ENCODE measurements around the gene MYLIP.

DNA sequence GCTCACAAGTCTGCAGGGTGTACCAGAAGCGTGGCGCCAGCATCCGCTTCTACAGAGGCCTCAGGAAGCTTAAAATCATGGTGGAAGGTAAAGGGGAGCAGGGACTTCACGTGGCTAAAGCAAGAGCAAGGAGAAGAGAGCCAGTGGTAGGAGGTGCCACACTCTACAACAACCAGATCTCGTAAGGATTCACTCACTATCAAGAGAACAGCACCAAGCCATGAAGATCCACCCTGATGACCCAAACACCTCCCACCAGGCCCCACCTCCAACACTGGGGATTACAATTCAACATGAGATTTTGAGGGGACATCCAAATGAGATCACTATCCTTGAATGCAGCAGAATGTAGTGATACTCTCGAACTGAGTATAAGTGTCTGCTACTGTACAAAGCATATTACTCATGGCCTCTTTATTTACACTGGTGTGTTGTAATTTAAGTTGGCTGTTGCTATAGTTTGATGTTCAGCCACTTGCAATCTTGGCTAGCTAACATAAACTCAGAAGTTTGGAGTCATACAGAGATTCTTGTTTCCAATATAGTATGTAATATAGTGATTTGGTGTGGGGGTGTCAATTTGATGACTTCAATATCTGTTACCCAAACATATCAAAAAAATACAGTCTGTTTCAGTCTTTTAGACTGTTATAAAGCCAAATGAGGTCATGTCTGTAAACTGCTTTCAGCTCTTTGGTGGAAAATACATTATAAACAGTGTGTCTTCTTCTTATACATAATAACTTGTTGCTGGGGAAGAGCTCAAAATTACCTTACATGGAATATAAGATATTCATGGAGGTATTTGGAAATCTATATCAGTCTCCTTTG, 39.4 kb upstream of the MYLIP start:
- TF ChIP-seq, protein P1, sequence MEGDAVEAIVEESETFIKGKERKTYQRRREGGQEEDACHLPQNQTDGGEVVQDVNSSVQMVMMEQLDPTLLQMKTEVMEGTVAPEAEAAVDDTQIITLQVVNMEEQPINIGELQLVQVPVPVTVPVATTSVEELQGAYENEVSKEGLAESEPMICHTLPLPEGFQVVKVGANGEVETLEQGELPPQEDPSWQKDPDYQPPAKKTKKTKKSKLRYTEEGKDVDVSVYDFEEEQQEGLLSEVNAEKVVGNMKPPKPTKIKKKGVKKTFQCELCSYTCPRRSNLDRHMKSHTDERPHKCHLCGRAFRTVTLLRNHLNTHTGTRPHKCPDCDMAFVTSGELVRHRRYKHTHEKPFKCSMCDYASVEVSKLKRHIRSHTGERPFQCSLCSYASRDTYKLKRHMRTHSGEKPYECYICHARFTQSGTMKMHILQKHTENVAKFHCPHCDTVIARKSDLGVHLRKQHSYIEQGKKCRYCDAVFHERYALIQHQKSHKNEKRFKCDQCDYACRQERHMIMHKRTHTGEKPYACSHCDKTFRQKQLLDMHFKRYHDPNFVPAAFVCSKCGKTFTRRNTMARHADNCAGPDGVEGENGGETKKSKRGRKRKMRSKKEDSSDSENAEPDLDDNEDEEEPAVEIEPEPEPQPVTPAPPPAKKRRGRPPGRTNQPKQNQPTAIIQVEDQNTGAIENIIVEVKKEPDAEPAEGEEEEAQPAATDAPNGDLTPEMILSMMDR (conservative IDR thresholded peaks at IDR 0.05 in 1 of 2, IDR thresholded peaks at IDR 0.05 in 1 of 2; ENCODE audit: low read depth in 1 of 2, low read length in 2 of 2) = no peak
- TF ChIP-seq EZH2 (IDR thresholded peaks at IDR 0.05; ENCODE audit: low read length, missing control alignments) = no peak

Measured in fibroblast of lung (primary cell).